Testis (tissue), 3 donors: ENCODE measurements around the gene TBC1D5. TPM values are rescaled to one million over a fixed set of nuclear protein-coding genes. Genes with fewer than 3 reads are reported as not detected.
"Not testable (repeated sequence)": the region's sequence is repeated elsewhere in the genome, so short reads cannot be mapped to it uniquely, and the experiment has no call there.

Experiments used
- DNase-seq: peaks from one replicate; pipeline ENCODE4 v3.0.0-alpha.2; 2019
- H3K27ac ChIP-seq, 2 donors: fragments of 200-600 bp; sonication (generic); one replicate each; pipeline ENCODE4 v1.5.1; 2019
- H3K27me3 ChIP-seq: fragments of 200-600 bp; sonication (generic); one replicate; pipeline ENCODE4 v1.5.1; 2019
- H3K36me3 ChIP-seq: fragments of 200-600 bp; sonication (generic); one replicate; pipeline ENCODE4 v1.5.1; 2017; ENCODE audit warnings: low read depth; ENCODE audit errors: missing control alignments
- H3K4me1 ChIP-seq: fragments of 200-600 bp; sonication (generic); one replicate; pipeline ENCODE4 v1.5.1; 2019
- H3K4me3 ChIP-seq, 2 donors: fragments of 200-600 bp; sonication (generic); one replicate each; pipeline ENCODE4 v1.5.1; 2017 to 2019
- H3K9me3 ChIP-seq: fragments of 200-600 bp; sonication (generic); one replicate; pipeline ENCODE4 v1.5.1; 2017
- POLR2A ChIP-seq: fragments of 450-650 bp; IDR thresholded peaks from one replicate; pipeline ENCODE4 v1.6.1; 2017; ENCODE audit warnings: antibody characterized with exemption, mild to moderate bottlenecking, moderate library complexity
- WGBS, 2 donors: methylation state at CpG; one replicate each; pipeline ENCODE4 v1.1.5; 2018; 5-methylcytosine and 5-hydroxymethylcytosine counted together
- intact Hi-C: fragments of 100-400 bp; cut with DNase I; formaldehyde crosslinking; loops from one replicate; pipeline ENCODE4 v1.15.1; 2023; ENCODE audit warnings: low total_unique reads
- polyA plus RNA-seq: library from polyadenylated mRNA; stranded (reverse); fragments of 350-450 nt; fragmentation: Illumina TruSeq; extraction: RNeasy Lipid Tissue Mini Kit (QIAGEN cat#74804); gene quantifications from one replicate; pipeline ENCODE4 v1.2.3, GENCODE V29; 2014; ENCODE audit warnings: low read depth, low replicate concordance; ENCODE audit not compliant: insufficient read depth
- total RNA-seq, 2 donors: library from RNA; depleted of rRNA; stranded (reverse); fragments of >200 nt; gene quantifications; one replicate each; pipeline ENCODE4 v1.2.3, GENCODE V29; 2016
- TF ChIP-seq, protein P1 (sequence below), 3 experiments: fragments of 450-650 bp in 2 of 3; fragments of 200-600 bp in 1 of 3; sonication (generic) in 1 of 3; IDR thresholded peaks; one replicate each; pipeline ENCODE4 v1.5.1; 2016 to 2019; ENCODE audit warnings: antibody characterized with exemption in 3 of 3, mild to moderate bottlenecking in 2 of 3, moderate library complexity in 1 of 3

The TBC1D5 gene
- total and polyA plus RNA-seq, 3 donors from 2014 or later, result 47.8 to 98.1 (median 95.4) TPM

DNA sequence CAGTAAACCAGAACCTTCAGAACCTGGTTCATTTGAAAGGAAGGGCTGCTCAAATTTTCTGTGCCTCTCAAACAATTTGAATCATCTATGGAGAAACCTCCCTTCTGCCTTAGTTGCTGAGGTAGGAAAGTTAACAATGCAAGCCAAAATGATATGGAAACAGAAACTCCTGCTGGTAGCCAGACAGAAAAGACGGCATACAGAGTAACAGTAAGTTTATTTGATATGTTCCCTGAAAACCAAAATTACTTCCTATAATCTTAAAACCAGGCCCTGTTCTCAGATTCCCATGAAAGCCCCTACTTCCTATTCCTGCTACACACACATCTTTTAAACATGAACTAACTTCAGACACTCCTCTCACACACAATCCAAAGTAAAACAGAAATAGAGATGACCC, 86.2 kb downstream of the TBC1D5 start:
- no peak overlapping the region for H3K4me3 ChIP-seq
- 48 to 77% methylated on average over 1 of the region's 1 CpG for WGBS, 2 donors
- no peak for TF ChIP-seq POLR2A
- TF ChIP-seq, protein P1, sequence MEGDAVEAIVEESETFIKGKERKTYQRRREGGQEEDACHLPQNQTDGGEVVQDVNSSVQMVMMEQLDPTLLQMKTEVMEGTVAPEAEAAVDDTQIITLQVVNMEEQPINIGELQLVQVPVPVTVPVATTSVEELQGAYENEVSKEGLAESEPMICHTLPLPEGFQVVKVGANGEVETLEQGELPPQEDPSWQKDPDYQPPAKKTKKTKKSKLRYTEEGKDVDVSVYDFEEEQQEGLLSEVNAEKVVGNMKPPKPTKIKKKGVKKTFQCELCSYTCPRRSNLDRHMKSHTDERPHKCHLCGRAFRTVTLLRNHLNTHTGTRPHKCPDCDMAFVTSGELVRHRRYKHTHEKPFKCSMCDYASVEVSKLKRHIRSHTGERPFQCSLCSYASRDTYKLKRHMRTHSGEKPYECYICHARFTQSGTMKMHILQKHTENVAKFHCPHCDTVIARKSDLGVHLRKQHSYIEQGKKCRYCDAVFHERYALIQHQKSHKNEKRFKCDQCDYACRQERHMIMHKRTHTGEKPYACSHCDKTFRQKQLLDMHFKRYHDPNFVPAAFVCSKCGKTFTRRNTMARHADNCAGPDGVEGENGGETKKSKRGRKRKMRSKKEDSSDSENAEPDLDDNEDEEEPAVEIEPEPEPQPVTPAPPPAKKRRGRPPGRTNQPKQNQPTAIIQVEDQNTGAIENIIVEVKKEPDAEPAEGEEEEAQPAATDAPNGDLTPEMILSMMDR (IDR thresholded peaks at IDR 0.05), result no peak

DNA sequence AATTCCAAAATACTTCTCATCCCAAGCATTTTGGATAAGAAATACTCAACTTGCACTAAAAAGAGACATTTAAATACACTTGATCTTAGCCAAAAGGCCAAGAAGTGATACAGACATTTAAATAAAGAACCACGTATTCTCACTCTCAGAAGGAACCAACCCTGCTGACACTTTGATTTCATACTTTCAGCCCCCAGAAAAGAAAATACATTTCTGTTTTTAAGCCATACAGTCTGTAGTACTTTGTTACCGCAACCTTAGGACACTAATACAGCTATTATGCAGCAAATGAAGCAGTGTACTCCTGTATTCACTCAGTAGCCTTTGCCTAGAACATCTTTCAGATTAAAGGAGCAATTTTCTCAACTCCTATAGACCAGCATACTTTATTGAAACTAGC, 86.7 kb downstream of the TBC1D5 start:
- no peaks in the 10 kb centered on the region for H3K4me1 ChIP-seq
- no peak overlapping the region for H3K27ac ChIP-seq
- no peaks in the 10 kb centered on the region for H3K36me3 ChIP-seq
- intact Hi-C loops, result no loop called here
- no peaks in the 10 kb centered on the region for H3K9me3 ChIP-seq
- no peak overlapping the region for H3K4me3 ChIP-seq
- DNase-seq, result no peak
- WGBS, 2 donors, result 48 to 72% methylated on average over 2 of the region's 2 CpGs
- TF ChIP-seq POLR2A, result no peak
- TF ChIP-seq, protein P1 (IDR thresholded peaks at IDR 0.05), result no peak
- no peaks in the 10 kb centered on the region for H3K27me3 ChIP-seq

More for the DNA sequence above, 86.2 kb downstream of the TBC1D5 start:
- DNase-seq, result no peak
- Histone ChIP-seq H3K27ac (no peak overlapping the region), H3K27me3 (no peaks in the 10 kb centered on the region), H3K9me3 (no peaks in the 10 kb centered on the region), H3K4me1 (no peaks in the 10 kb centered on the region), H3K36me3 (no peaks in the 10 kb centered on the region)
- intact Hi-C loops, result no loop called here

DNA sequence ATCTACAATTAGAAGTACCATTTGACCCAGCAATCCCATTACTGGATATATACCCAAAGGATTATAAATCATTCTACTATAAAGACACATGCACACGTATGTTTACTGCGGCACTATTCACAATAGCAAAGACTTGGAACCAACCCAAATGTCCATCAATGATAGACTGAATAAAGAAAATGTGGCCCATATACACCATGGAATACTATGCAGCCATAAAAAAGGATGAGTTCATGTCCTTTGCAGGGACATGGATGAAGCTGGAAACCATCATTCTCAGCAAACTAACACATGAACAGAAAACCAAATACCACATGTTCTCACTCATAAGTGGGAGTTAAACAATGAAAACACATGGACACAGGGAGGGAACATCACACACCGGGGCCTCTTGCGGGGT, 92.7 kb downstream of the TBC1D5 start:
- WGBS, 2 donors, result 91 to 96% methylated on average over 4 of the region's 4 CpGs

DNA sequence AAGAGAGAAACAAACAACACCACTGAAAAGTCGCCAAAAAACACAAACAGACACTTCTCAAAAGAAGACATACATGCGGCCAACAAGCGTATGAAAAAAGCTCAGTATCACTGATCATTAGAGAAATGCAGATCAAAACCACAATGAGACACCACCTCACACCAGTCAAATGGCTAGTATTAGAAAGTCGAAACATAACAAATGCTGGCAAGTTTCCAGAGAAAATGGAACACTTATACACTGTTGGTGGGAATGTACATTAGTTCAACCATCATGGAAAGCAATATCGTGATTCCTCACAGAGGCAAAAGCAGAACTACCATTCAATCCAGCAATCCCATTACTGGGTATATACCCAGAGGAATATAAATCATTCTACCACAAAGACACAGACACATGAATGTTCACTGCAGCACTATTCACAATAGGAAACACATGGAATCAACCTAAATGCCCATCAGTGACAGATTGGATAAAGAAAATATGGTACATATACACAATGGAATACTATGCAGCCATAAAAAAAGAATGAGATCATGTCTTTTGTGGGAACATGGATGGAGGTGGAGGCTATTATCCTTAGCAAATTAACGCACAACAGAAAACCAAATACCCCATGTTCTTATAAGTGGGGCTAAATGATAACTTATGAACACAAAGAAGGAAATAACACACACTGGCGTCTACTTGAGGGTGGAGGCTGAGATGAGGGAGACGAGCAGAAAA, 93.6 kb downstream of the TBC1D5 start:
- H3K9me3 ChIP-seq, H3K27me3 ChIP-seq, DNase-seq, H3K27ac ChIP-seq, H3K36me3 ChIP-seq, H3K4me1 ChIP-seq, H3K4me3 ChIP-seq, intact Hi-C loops: not testable (repeated sequence)
- 95 to 96% methylated on average over 8 of the region's 8 CpGs for WGBS, 2 donors

More for the DNA sequence above, 92.7 kb downstream of the TBC1D5 start:
- H3K4me1 ChIP-seq, H3K36me3 ChIP-seq, H3K27me3 ChIP-seq, H3K4me3 ChIP-seq, DNase-seq, H3K9me3 ChIP-seq, H3K27ac ChIP-seq, intact Hi-C loops: not testable (repeated sequence)

DNA sequence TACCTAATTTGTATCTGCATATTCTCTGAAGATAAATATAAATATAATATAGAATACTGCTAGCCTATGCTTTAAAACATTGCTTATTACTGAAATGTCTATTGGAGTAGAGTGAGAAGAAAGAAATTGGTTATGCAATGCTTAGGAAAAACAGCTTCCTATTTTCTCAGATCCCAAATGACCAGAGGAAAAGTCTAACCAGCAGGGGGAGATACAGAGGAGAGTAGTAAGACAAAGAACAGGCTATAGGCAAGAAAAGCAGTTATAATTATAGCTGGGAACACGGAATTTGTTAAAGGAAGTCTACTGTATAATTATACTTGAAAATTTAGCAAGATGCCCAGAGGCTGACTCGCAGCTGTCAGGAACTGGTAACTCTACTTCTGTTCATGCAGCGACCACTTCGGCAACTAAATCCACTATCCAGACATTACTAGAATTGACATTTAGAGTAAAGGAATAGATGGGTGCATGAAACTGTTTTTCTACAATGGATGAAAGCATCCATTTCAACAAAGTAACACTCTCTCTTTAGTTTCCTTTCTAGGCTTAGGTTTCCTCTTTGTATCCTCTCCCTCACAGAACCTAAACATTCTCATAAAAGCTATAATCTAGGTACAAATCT, 97.2 kb downstream of the TBC1D5 start:
- TF ChIP-seq, protein P1 (IDR thresholded peaks at IDR 0.05), result peak; percentile 13 to 51 (median 41)
- TF ChIP-seq POLR2A, result no peak
- Histone ChIP-seq H3K27me3 (no peaks in the 10 kb centered on the region), H3K4me1 (peaks cover 3% of the 10 kb centered on the region), H3K27ac (no peak overlapping the region), H3K36me3 (no peaks in the 10 kb centered on the region), H3K9me3 (no peaks in the 10 kb centered on the region), H3K4me3 (no peak overlapping the region)
- DNase-seq, result peak; percentile 21
- WGBS, 2 donors, result 67 to 70% methylated on average over 4 of the region's 4 CpGs
- intact Hi-C loops, result no loop called here
